H9 (cell line): Measurements from ENCODE around the gene KCNG2. TPM values are rescaled to one million over a fixed set of nuclear protein-coding genes. Genes with fewer than 3 reads are reported as not detected.

ENCODE experiments used
- DNase-seq: peaks from one replicate; pipeline ENCODE4 v3.0.0-alpha.2; 2017
- H2AFZ ChIP-seq: one replicate; pipeline ENCODE4 v1.6.1; 2013; ENCODE audit warnings: mild to moderate bottlenecking, low read length, control low read depth, moderate library complexity
- H2AK5ac ChIP-seq: 2 replicates; pipeline ENCODE4 v1.6.1; 2013; ENCODE audit warnings: low read length, control low read depth, mixed read lengths; ENCODE audit not compliant: insufficient read length
- H2BK120ac ChIP-seq: one replicate; pipeline ENCODE4 v1.6.1; 2013; ENCODE audit warnings: low read depth, mild to moderate bottlenecking, low read length, control low read depth, inconsistent platforms; ENCODE audit not compliant: poor library complexity, severe bottlenecking
- H2BK12ac ChIP-seq: 2 replicates; pipeline ENCODE4 v1.6.1; 2013; ENCODE audit warnings: low read length, control low read depth, mixed read lengths, low read depth; ENCODE audit not compliant: insufficient read length
- H2BK15ac ChIP-seq: 2 replicates; pipeline ENCODE4 v1.6.1; 2013; ENCODE audit warnings: low read depth, low read length, control low read depth
- H2BK20ac ChIP-seq: one replicate; pipeline ENCODE4 v1.6.1; 2013; ENCODE audit warnings: low read depth, mild to moderate bottlenecking, low read length, control low read depth, inconsistent platforms; ENCODE audit not compliant: poor library complexity, severe bottlenecking
- H2BK5ac ChIP-seq: 2 replicates; pipeline ENCODE4 v1.6.1; 2013; ENCODE audit warnings: low read length, control low read depth, mixed read lengths; ENCODE audit not compliant: insufficient read length
- H3K14ac ChIP-seq: 2 replicates; pipeline ENCODE4 v1.6.1; 2013; ENCODE audit warnings: low read length, control low read depth; ENCODE audit not compliant: insufficient read depth
- H3K18ac ChIP-seq: 2 replicates; pipeline ENCODE4 v1.6.1; 2013; ENCODE audit warnings: low read depth, mild to moderate bottlenecking, mixed read lengths, low read length, control low read depth; ENCODE audit not compliant: insufficient read length
- H3K23ac ChIP-seq: 2 replicates; pipeline ENCODE4 v1.6.1; 2013; ENCODE audit warnings: low read length, control low read depth, mixed read lengths, low read depth; ENCODE audit not compliant: insufficient read length
- H3K23me2 ChIP-seq: 2 replicates; pipeline ENCODE4 v1.6.1; 2013; ENCODE audit warnings: low read depth, mild to moderate bottlenecking, mixed read lengths, low read length, control low read depth; ENCODE audit not compliant: insufficient read length, poor library complexity, severe bottlenecking
- H3K27ac ChIP-seq: 2 replicates; pipeline ENCODE4 v1.5.1; 2013; ENCODE audit warnings: low read length, control low read depth, mixed read lengths, low read depth; ENCODE audit not compliant: insufficient read length
- H3K27me3 ChIP-seq: 2 replicates; pipeline ENCODE4 v1.6.1; 2013; ENCODE audit warnings: low read length, control low read depth, inconsistent platforms; ENCODE audit not compliant: insufficient read depth
- H3K4ac ChIP-seq: 2 replicates; pipeline ENCODE4 v1.6.1; 2013; ENCODE audit warnings: low read depth, mild to moderate bottlenecking, control low read depth, inconsistent platforms, low read length, moderate library complexity
- H3K4me1 ChIP-seq: 2 replicates; pipeline ENCODE4 v1.6.1; 2013; ENCODE audit warnings: low read length, control low read depth, inconsistent platforms; ENCODE audit not compliant: insufficient read depth
- H3K4me2 ChIP-seq: 2 replicates; pipeline ENCODE4 v1.6.1; 2013; ENCODE audit warnings: low read length, control low read depth, mixed read lengths; ENCODE audit not compliant: insufficient read length, insufficient read depth
- H3K56ac ChIP-seq: 2 replicates; pipeline ENCODE4 v1.6.1; 2013; ENCODE audit warnings: low read depth, mild to moderate bottlenecking, mixed read lengths, low read length, control low read depth; ENCODE audit not compliant: insufficient read length
- H3K79me1 ChIP-seq: 2 replicates; pipeline ENCODE4 v1.6.1; 2013; ENCODE audit warnings: low read depth, mild to moderate bottlenecking, moderate library complexity, low read length, control low read depth, inconsistent platforms; ENCODE audit not compliant: insufficient read depth, poor library complexity, severe bottlenecking
- H3K79me2 ChIP-seq: 2 replicates; pipeline ENCODE4 v1.6.1; 2013; ENCODE audit warnings: low read length, control low read depth, inconsistent platforms; ENCODE audit not compliant: insufficient read depth
- H3K9ac ChIP-seq: 2 replicates; pipeline ENCODE4 v1.6.1; 2013; ENCODE audit warnings: low read length, control low read depth, mixed read lengths; ENCODE audit not compliant: insufficient read length; ENCODE audit errors: extremely low read depth
- H3K9me3 ChIP-seq: one replicate; pipeline ENCODE4 v1.6.1; 2013; ENCODE audit warnings: low read depth, low read length, inconsistent platforms; ENCODE audit not compliant: control insufficient read depth
- H3T11ph ChIP-seq: one replicate; pipeline ENCODE4 v1.6.1; 2013; ENCODE audit warnings: mild to moderate bottlenecking, low read length, control low read depth, inconsistent platforms
- H4K20me1 ChIP-seq: one replicate; pipeline ENCODE4 v1.6.1; 2013; ENCODE audit not compliant: control insufficient read depth, insufficient read length, insufficient read depth
- H4K5ac ChIP-seq: 2 replicates; pipeline ENCODE4 v1.6.1; 2013; ENCODE audit warnings: low read depth, mild to moderate bottlenecking, mixed read lengths, low read length, control low read depth; ENCODE audit not compliant: insufficient read length
- H4K8ac ChIP-seq: replicated peaks from 2 replicates; pipeline ENCODE4 v1.6.1; 2013; ENCODE audit warnings: low read length, control low read depth, mixed read lengths, low read depth; ENCODE audit not compliant: insufficient read length
- H4K91ac ChIP-seq: 2 replicates; pipeline ENCODE4 v1.6.1; 2013; ENCODE audit warnings: low read depth, mild to moderate bottlenecking, moderate library complexity, mixed read lengths, low read length, control low read depth; ENCODE audit not compliant: insufficient read length
- H3K27ac Mint-ChIP-seq, 3 experiments: 2 replicates in 2 of 3; 3 replicates in 1 of 3; pipeline ENCODE4 v1.8.0; 2020 to 2021; ENCODE audit warnings: mixed read lengths in 3 of 3, mild to moderate bottlenecking in 1 of 3, moderate library complexity in 1 of 3
- H3K27me3 Mint-ChIP-seq: 2 replicates; pipeline ENCODE4 v1.8.0; 2021; ENCODE audit warnings: low read depth, mild to moderate bottlenecking, moderate library complexity, mixed read lengths
- H3K36me3 Mint-ChIP-seq, 3 experiments: 2 replicates in 2 of 3; 3 replicates in 1 of 3; pipeline ENCODE4 v1.8.0; 2020 to 2021; ENCODE audit warnings: low read depth in 3 of 3, mixed read lengths in 3 of 3; ENCODE audit not compliant: insufficient read depth in 1 of 3
- H3K4me1 Mint-ChIP-seq, 2 experiments: 2 replicates each; pipeline ENCODE4 v1.8.0; 2020; ENCODE audit warnings: mixed read lengths in 2 of 2
- H3K4me3 Mint-ChIP-seq, 2 experiments: 2 replicates in 1 of 2; 3 replicates in 1 of 2; pipeline ENCODE4 v1.8.0; 2020 to 2021; ENCODE audit warnings: mild to moderate bottlenecking in 2 of 2, mixed read lengths in 2 of 2, moderate library complexity in 1 of 2
- H3K9me3 Mint-ChIP-seq, 2 experiments: 2 replicates in 1 of 2; 3 replicates in 1 of 2; pipeline ENCODE4 v1.8.0; 2020; ENCODE audit warnings: mild to moderate bottlenecking in 2 of 2, mixed read lengths in 2 of 2, moderate library complexity in 1 of 2
- WGBS: extraction: QIAGEN DNeasy Blood & Tissue Kit; methylation state at CpG from one replicate; pipeline ENCODE4 v1.1.7; 2013; ENCODE audit warnings: missing lambda C conversion rate, low lambda C conversion rate, mixed read lengths; ENCODE audit not compliant: insufficient read length; ENCODE audit errors: extremely low coverage; 5-methylcytosine and 5-hydroxymethylcytosine counted together
- total RNA-seq: library from RNA; stranded (reverse); gene quantifications from 2 replicates; pipeline ENCODE4 v1.2.1, GENCODE V29; 2021
- TF ChIP-seq, protein P1 (sequence below): fragments of 200-600 bp; sonication (generic); conservative IDR thresholded peaks from 3 replicates; pipeline ENCODE4 v1.8.0; 2021; ENCODE audit warnings: antibody characterized with exemption, mild to moderate bottlenecking

Gene KCNG2
- total RNA-seq, 1 experiment from 2014 or later = 0.15 TPM

DNA sequence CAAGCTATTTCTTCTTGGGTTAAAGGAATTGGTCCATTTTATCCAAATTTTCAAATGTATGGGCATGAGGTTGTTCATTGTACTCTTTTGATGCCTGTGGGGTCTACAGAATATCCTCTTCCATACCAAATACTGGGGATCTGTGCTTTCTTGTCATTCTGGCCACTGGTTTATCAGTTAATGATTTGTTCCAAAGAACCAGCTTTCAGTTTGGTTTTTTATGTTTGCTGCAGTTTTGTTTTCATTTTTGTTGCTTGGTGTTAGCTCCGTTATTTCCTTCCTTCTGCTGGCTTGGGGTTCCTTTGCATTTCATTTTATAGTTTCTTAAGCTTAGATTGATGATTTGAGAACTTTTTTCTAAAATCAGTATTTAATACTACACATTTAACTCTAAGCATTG is 108.3 kb downstream of the KCNG2 start:
- H3K4me2 ChIP-seq = no peak overlapping the region
- no peak overlapping the region for H2BK120ac ChIP-seq
- no peak overlapping the region for H2AFZ ChIP-seq
- H3K79me1 ChIP-seq = no peaks in the 10 kb centered on the region
- H3K9ac ChIP-seq = no peak overlapping the region
- H2BK12ac ChIP-seq = no peak overlapping the region
- TF ChIP-seq, protein P1, sequence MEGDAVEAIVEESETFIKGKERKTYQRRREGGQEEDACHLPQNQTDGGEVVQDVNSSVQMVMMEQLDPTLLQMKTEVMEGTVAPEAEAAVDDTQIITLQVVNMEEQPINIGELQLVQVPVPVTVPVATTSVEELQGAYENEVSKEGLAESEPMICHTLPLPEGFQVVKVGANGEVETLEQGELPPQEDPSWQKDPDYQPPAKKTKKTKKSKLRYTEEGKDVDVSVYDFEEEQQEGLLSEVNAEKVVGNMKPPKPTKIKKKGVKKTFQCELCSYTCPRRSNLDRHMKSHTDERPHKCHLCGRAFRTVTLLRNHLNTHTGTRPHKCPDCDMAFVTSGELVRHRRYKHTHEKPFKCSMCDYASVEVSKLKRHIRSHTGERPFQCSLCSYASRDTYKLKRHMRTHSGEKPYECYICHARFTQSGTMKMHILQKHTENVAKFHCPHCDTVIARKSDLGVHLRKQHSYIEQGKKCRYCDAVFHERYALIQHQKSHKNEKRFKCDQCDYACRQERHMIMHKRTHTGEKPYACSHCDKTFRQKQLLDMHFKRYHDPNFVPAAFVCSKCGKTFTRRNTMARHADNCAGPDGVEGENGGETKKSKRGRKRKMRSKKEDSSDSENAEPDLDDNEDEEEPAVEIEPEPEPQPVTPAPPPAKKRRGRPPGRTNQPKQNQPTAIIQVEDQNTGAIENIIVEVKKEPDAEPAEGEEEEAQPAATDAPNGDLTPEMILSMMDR = no peak
- no peaks in the 10 kb centered on the region for H3K27me3 ChIP-seq
- H4K20me1 ChIP-seq = no peaks in the 10 kb centered on the region
- Mint-ChIP-seq H3K36me3 (peaks cover 9 to 34% (median 16%) of the 10 kb centered on the region in 3 experiments), H3K4me1 (0 out of 4 replicates have a peak, but pooled peaks cover 0 to 2% of the 10 kb centered on the region in 2 experiments), H3K27me3 (peaks cover 1% of the 10 kb centered on the region), H3K9me3 (peaks cover 8 to 20% of the 10 kb centered on the region in 2 experiments), H3K4me3 (no peak overlapping the region), H3K27ac (no peak overlapping the region)
- no peaks in the 10 kb centered on the region for H3K4me1 ChIP-seq
- no peak overlapping the region for H4K8ac ChIP-seq
- DNase-seq = no peak
- no peak overlapping the region for H2AK5ac ChIP-seq
- H4K91ac ChIP-seq = no peak overlapping the region
- no peak overlapping the region for H4K5ac ChIP-seq
- WGBS = no CpG with 5 or more reads among the region's 1 CpG
- H3K23ac ChIP-seq = no peak overlapping the region
- H3K79me2 ChIP-seq = no peaks in the 10 kb centered on the region
- H3K56ac ChIP-seq = no peak overlapping the region
- no peaks in the 10 kb centered on the region for H3K23me2 ChIP-seq
- no peak overlapping the region for H2BK15ac ChIP-seq
- H3K14ac ChIP-seq = no peak overlapping the region
- no peak overlapping the region for H3T11ph ChIP-seq
- H2BK5ac ChIP-seq = no peak overlapping the region
- H3K9me3 ChIP-seq = no peaks in the 10 kb centered on the region
- no peak overlapping the region for H3K27ac ChIP-seq
- H2BK20ac ChIP-seq = no peak overlapping the region
- no peak overlapping the region for H3K4ac ChIP-seq
- H3K18ac ChIP-seq = no peak overlapping the region
